GM12878 (cell line): ENCODE results near the gene BCKDK. TPM values are rescaled to one million over a fixed set of nuclear protein-coding genes. Genes with fewer than 3 reads are reported as not detected.

Experiments used
- ATAC-seq: fragments of 200-7000 bp; cut with Tn5 transposase; 3 replicates; pipeline ENCODE4 v1.9.1; 2020; ENCODE audit warnings: mild to moderate bottlenecking, moderate library complexity
- BruUV-seq: library from RNA; stranded (reverse); fragments of 400-500 nt; replicated peaks from 2 replicates; lab custom pipeline; 2021; lab: Mats Ljungman, UMichigan
- CTCF ChIA-PET: fragments of 300-600 bp; sonication (Branson Sonifier 250); formaldehyde crosslinking; extraction: SDS; loops from one replicate; lab custom pipeline; 2021; ENCODE audit warnings: inconsistent platforms; lab: Yijun Ruan, JAX
- POLR2A ChIA-PET: fragments of 350-600 bp; formaldehyde crosslinking; extraction: SDS; loops from one replicate; lab custom pipeline; 2021; ENCODE audit warnings: inconsistent platforms; lab: Charles Lee
- RAD21 ChIA-PET: fragments of 300-600 bp; sonication (Branson Sonifier 250); formaldehyde crosslinking; loops from one replicate; lab custom pipeline; 2023; ENCODE audit warnings: antibody characterized with exemption; ENCODE audit not compliant: unreplicated experiment; lab: Charles Lee
- SMC1A ChIA-PET: fragments of 300-600 bp; sonication (Branson Sonifier 250); formaldehyde crosslinking; loops from one replicate; lab custom pipeline; 2023; ENCODE audit not compliant: unreplicated experiment, uncharacterized antibody; lab: Charles Lee
- DNase-seq: peaks from one replicate; pipeline ENCODE4 v3.0.0-alpha.2; 2011; ENCODE audit warnings: low read depth, low spot score
- FAIRE-seq: peaks from 3 replicates; lab custom pipeline; 2011; peaks lifted over from hg19 to GRCh38; lab: Jason Lieb, UNC
- H2AFZ ChIP-seq: 2 replicates; pipeline ENCODE4 v1.6.0; 2011; ENCODE audit warnings: low read depth, low read length, control low read depth; ENCODE audit not compliant: control insufficient read depth
- H3K27ac ChIP-seq: 2 replicates; pipeline ENCODE4 v1.5.1; 2011; ENCODE audit warnings: control low read depth; ENCODE audit not compliant: control insufficient read depth, insufficient read depth
- H3K27me3 ChIP-seq, 2 experiments: replicated peaks in 1 of 2; 2 replicates each; pipeline versions ENCODE4 v1.6.0 to v1.6.1; 2011; ENCODE audit warnings: low read length in 1 of 2; ENCODE audit not compliant: control insufficient read depth in 2 of 2, insufficient read depth in 2 of 2
- H3K36me3 ChIP-seq, 2 experiments: 2 replicates each; pipeline ENCODE4 v1.5.1; 2011; ENCODE audit warnings: low read length in 1 of 2; ENCODE audit not compliant: control insufficient read depth in 2 of 2, insufficient read depth in 2 of 2
- H3K4me1 ChIP-seq: 2 replicates; pipeline ENCODE4 v1.6.1; 2011; ENCODE audit warnings: mild to moderate bottlenecking, low read length, moderate library complexity, mixed read lengths; ENCODE audit not compliant: control insufficient read depth, insufficient read depth
- H3K4me2 ChIP-seq: 2 replicates; pipeline ENCODE4 v1.6.0; 2011; ENCODE audit warnings: control low read depth; ENCODE audit not compliant: control insufficient read depth, insufficient read depth
- H3K4me3 ChIP-seq: fragments of 200-600 bp; sonication (generic); 2 replicates; pipeline ENCODE4 v1.5.1; 2016
- H3K79me2 ChIP-seq: 2 replicates; pipeline ENCODE4 v1.6.0; 2011; ENCODE audit warnings: low read length; ENCODE audit not compliant: control insufficient read depth, insufficient read depth
- H3K9ac ChIP-seq: 2 replicates; pipeline ENCODE4 v1.8.0; 2011; ENCODE audit warnings: low read length, control low read depth, mixed read lengths; ENCODE audit not compliant: control insufficient read depth, insufficient read depth
- H3K9me3 ChIP-seq: replicated peaks from 3 replicates; pipeline ENCODE4 v1.5.1; 2011; ENCODE audit warnings: mild to moderate bottlenecking, low read length; ENCODE audit not compliant: control insufficient read depth, insufficient read depth
- H4K20me1 ChIP-seq: 2 replicates; pipeline ENCODE4 v1.6.0; 2011; ENCODE audit not compliant: control insufficient read depth, insufficient read depth
- CEBPZ ChIP-seq: fragments of 150-350 bp; IDR thresholded peaks from 2 replicates; pipeline ENCODE4 v1.6.1; 2016; ENCODE audit warnings: low read depth, low read length
- FOXM1 ChIP-seq: IDR thresholded peaks from 2 replicates; pipeline ENCODE4 v1.6.1; 2012; ENCODE audit warnings: low read depth, mild to moderate bottlenecking, inconsistent platforms, low read length, moderate library complexity
- NFYA ChIP-seq: IDR thresholded peaks from 2 replicates; pipeline ENCODE4 v1.6.1; 2011; ENCODE audit warnings: low read depth, mild to moderate bottlenecking, low read length, improper control_type of control experiment, borderline replicate concordance
- RAD51 ChIP-seq: fragments of 450-650 bp; IDR thresholded peaks from 2 replicates; pipeline ENCODE4 v1.6.1; 2016; ENCODE audit warnings: moderate library complexity, mild to moderate bottlenecking, inconsistent platforms
- REST ChIP-seq: IDR thresholded peaks from 2 replicates; pipeline ENCODE4 v1.6.1; 2012; ENCODE audit warnings: mild to moderate bottlenecking, low read depth, low read length
- SPI1 ChIP-seq: IDR thresholded peaks from 2 replicates; pipeline ENCODE4 v1.6.1; 2011; ENCODE audit warnings: low read depth, mild to moderate bottlenecking, low read length, moderate library complexity, borderline replicate concordance; ENCODE audit not compliant: insufficient read depth
- TCF12 ChIP-seq: IDR thresholded peaks from 2 replicates; pipeline ENCODE4 v1.6.1; 2011; ENCODE audit warnings: low read depth, mild to moderate bottlenecking, low read length
- ZNF687 ChIP-seq: fragments of 450-650 bp; IDR thresholded peaks from 2 replicates; pipeline ENCODE4 v1.6.1; 2017; ENCODE audit warnings: mild to moderate bottlenecking, moderate library complexity
- WGBS: methylation state at CpG from one replicate; pipeline ENCODE4 v1.1.6; 2016; ENCODE audit warnings: low lambda C conversion rate; ENCODE audit not compliant: insufficient replicate concordance, insufficient coverage; ENCODE audit errors: missing lambda C conversion rate; 5-methylcytosine and 5-hydroxymethylcytosine counted together
- in situ Hi-C: fragments of 300-500 bp; cut with MboI; formaldehyde crosslinking; loops from 9 replicates; pipeline ENCODE4 v1.14.3; 2018; ENCODE audit warnings: mixed read lengths
- intact Hi-C: fragments of 100-400 bp; cut with micrococcal nuclease; formaldehyde crosslinking; loops from one replicate; pipeline ENCODE4 v1.14.2; 2022; ENCODE audit not compliant: unreplicated experiment
- polyA plus RNA-seq, 11 experiments: library from polyadenylated mRNA; depleted of rRNA in 4 of 11; unstranded in 6 of 11; stranded (reverse) in 5 of 11; fragments of >200 nt; fragmentation: Nextera tagmentation in 4 of 11; fragmentation: Illumina TruSeq in 1 of 11; extraction: Ambion mirVana in 4 of 11; extraction: Trizol in 1 of 11; gene quantifications; 1 replicate in 1 of 11; 2 replicates in 10 of 11; pipeline versions ENCODE4 v1.2.1 to v1.2.3, GENCODE V29; 2011 to 2016; ENCODE audit warnings: inconsistent platforms in 2 of 11, missing spikeins in 2 of 11, low read depth in 1 of 11
- total RNA-seq, 4 experiments: library from RNA; depleted of rRNA in 3 of 4; stranded (reverse); fragments of >200 nt in 3 of 4; fragmentation: Illumina TruSeq in 1 of 4; extraction: Trizol in 1 of 4; gene quantifications; 2 replicates each; pipeline versions ENCODE4 v1.2.1 to v1.2.3, GENCODE V29; 2013 to 2021
- TF ChIP-seq, protein P1 (sequence below): fragments of 450-650 bp; IDR thresholded peaks from 2 replicates; pipeline ENCODE4 v1.6.1; 2016; ENCODE audit warnings: mild to moderate bottlenecking

Gene BCKDK
- total and polyA plus RNA-seq, 10 of the 15 experiments (the other 5 are each of a cell fraction or from before 2014, with no cell fraction given): 0.68 to 56.6 (median 32.8) TPM

DNA sequence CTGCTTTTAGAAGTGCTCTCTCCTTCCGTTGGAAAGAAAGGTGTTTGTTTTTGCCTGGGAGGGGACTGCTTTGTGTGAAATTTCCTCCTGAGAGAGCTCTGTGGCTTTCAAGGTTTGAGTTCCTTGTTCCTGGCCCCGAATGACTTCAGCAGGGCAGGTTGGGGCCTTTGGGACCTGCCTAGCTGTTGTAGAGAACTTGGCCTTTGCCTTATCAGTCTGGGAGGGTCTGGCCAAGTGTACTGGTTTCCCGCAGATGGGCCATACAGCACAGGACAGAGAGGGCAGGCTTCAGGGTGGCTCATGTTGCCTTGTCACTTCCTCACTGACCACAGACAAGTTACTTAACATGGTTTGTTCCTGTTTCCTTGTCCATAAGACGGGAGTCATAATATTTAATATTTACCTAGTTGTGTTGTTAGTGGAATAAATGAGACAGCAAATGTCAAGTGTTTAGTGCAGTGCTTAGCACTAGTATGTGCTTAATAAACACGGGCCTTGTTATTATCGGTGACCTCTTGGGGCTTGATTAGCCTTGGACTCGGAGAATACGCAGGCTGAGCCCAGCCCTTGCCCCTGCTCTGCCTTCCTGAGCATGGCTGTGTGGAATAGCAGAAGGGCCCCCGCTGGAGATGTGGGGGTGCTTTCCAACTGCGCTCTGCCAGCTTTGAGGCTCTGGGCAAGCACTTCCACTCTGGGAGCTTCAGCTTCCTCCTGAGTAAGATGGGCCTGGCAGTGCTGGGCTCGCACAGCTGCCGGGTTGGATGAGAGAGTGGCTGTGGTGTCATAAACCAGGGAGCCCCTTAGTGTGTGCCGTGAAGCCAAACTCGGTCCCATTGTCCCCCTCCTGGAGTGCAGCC lies 20.8 kb downstream of the BCKDK start:
- Histone ChIP-seq H3K9ac (no peak overlapping the region; the same call in 1 of the 2 replicates), H3K27me3 (no peaks in the 10 kb centered on the region), H3K79me2 (no peaks in the 10 kb centered on the region), H3K4me2 (no peak overlapping the region), H3K4me3 (no peak overlapping the region), H4K20me1 (no peaks in the 10 kb centered on the region), H2AFZ (no peak overlapping the region), H3K36me3 (no peaks in the 10 kb centered on the region; a peak in 2 of 4 replicates), H3K27ac (no peak overlapping the region), H3K4me1 (no peaks in the 10 kb centered on the region), H3K9me3 (no peaks in the 10 kb centered on the region)
- FAIRE-seq (no peak), DNase-seq (no peak), ATAC-seq (peak; percentile 42; the same call in 2 of the 3 replicates)
- ChIA-PET SMC1A (no interaction called here), RAD21 (no interaction called here), CTCF (interaction anchor here (0.8 to 1.7 kb wide), 2 partner anchors 9 to 13 kb away, joined by 5 to 6 read pairs; no protein-coding TSS in a partner anchor), POLR2A (interaction anchor here (0.6 kb wide), 1 partner anchor 159 kb away, joined by 3 read pairs; no protein-coding TSS in a partner anchor)
- no TSS peak for BruUV-seq
- intact Hi-C loops (no loop called here), in situ Hi-C loops (no loop called here)
- 67% methylated on average over 14 of the region's 14 CpGs for WGBS
- no peak for TF ChIP-seq TCF12
- TF ChIP-seq FOXM1: no peak
- no peak for TF ChIP-seq ZNF687
- TF ChIP-seq RAD51: no peak
- TF ChIP-seq CEBPZ: no peak
- TF ChIP-seq SPI1: no peak
- no peak for TF ChIP-seq NFYA
- no peak for TF ChIP-seq REST
- TF ChIP-seq, protein P1, sequence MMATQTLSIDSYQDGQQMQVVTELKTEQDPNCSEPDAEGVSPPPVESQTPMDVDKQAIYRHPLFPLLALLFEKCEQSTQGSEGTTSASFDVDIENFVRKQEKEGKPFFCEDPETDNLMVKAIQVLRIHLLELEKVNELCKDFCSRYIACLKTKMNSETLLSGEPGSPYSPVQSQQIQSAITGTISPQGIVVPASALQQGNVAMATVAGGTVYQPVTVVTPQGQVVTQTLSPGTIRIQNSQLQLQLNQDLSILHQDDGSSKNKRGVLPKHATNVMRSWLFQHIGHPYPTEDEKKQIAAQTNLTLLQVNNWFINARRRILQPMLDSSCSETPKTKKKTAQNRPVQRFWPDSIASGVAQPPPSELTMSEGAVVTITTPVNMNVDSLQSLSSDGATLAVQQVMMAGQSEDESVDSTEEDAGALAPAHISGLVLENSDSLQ: no peak
